HG02642 (cell line): Measurements from ENCODE around the gene STX5.
"Not testable (repeated sequence)": the region's sequence is repeated elsewhere in the genome, so short reads cannot be mapped to it uniquely, and the experiment has no call there.

ENCODE experiments used
- ATAC-seq: cut with Tn5 transposase; IDR thresholded peaks from one replicate; pipeline ENCODE4 v1.9.1; 2021; ENCODE audit warnings: mild to moderate bottlenecking; ENCODE audit not compliant: unreplicated experiment, poor library complexity

Gene STX5

DNA sequence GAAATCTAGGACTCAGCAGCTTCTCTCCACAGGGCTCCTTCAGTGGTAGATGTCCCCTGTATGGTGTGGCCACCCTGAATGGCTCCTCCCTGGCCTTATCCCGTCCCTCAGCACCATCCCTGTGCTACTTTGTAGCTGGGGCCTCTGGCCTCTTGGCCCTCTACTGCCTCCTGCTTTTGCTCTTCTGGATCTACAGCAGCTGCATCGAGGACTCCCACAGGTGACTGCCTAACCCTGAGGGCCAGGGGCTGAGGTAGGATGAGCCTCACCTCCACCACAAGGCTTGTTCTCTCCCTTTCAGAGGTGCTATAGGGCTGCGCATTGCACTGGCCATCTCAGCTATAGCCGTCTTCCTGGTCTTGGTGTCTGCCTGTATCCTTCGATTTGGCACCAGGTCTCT, 42.9 kb downstream of the STX5 start:
- ATAC-seq, result no peak

- peak; percentile 72 for ATAC-seq
Observed at GRCh38 chr11:62787005-62787759, 44.7 kb downstream of the STX5 start, which contains the start of gene TMEM179B. TMEM179B (plus strand) TSS chr11:62787402; CDS start chr11:62787432, 30 bp downstream.

- peak; percentile 67 for ATAC-seq
Observed at GRCh38 chr11:62786318-62787004, 45.4 kb downstream of the STX5 start.

DNA sequence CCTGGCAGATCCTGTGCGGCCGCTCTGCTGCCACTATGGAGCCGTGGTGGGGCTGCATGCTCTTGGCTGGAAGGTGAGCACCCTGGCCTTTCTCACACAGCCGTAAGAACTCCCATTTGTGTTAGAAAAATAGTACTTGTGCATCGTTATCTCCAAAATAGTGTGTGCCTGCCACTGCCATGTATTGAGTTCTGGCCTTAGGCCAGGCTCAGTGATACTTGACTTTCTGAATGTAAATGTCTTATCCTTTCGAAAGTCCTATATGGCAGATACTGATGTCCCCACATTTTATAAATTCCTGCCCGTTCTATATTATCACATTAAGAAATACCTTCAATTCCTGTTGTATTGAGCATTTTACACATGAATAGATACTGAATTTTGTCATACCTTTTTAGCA, 49.1 kb downstream of the STX5 start:
- no peak for ATAC-seq

GRCh38 chr11:62778441-62778840, 53.4 kb downstream of the STX5 start:
- ATAC-seq, result no peak

DNA sequence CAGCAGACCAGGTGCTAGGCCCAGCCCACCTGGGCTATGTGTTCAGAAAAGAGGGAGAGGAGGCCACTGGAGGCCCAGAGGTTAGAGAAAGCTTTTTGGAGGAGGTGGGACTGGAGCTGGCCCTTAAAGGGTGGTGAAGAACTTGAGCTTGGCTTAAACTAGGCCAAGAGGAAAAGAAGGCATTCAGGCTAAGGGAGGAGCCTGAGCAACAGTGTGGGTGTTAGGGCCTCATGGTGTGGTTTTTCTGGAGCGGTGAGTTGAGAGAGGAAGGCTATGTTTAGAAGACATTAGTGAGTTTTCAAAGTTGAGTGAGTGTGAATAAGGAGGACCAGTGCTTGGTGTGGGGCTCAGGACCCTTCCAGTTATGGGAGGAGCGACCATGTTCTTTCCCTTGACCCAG, 54.5 kb downstream of the STX5 start:
- ATAC-seq, result no peak

DNA sequence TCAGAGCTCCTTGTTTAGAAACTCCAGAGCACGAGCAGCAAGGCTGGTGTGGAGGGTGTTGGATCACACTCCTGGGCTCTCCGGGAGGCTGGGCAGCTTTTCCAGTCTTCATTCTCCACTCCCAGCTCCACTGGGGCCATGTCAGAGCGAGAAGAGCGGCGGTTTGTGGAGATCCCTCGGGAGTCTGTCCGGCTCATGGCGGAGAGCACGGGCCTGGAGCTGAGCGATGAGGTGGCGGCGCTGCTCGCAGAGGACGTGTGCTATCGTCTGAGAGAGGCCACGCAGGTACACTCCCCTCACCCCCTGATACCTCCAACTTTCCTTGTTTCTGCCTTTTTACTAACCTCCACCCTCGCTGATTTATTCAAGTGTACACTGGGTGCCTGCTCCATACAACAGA, 56.2 kb downstream of the STX5 start:
- no peak for ATAC-seq

GRCh38 chr11:62774407-62774806, 57.4 kb downstream of the STX5 start:
- no peak for ATAC-seq

DNA sequence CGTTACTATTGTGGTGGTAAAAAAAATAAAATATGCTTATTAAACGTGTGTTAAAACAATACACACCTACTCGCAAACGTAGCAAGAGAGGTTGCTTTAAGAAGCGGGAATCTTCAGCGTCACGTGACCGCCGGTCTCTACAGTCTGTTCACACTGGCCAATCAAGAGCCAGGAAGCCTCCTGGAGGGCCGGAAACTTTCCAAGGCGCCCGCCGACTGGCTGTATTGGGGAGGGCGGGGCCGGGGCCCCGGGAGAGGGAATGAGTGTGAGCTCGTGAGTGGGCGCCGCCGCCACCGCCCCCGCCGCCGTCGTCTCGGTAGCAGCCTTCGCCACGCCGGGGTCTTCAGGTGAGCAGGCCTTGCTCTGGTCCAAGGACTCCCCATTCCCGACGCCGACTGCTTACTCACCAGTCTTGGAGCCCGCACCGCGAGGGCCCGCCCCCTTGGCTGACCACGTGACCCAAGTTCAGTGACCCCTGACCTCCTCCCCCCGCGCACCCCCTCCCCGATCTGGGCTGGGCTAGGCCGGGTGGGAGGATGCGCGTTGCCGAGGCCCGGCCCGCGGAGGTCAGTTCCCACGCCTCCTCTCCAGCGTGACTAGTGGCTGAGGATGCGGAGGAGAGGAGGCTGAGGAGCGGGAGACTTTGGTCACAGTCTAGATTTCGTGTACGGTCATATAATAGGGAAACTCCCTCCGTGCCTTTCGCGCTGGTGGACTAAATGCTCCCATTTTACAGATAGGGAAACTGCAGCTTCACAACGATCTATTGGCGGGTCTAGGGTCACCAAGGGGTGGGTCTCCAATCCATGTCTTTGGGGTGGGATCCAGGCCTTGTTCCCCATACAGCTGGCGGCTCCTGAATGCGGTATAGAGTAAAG, 60.5 kb downstream of the STX5 start, which contains the start of gene TAF6L:
TAF6L (plus strand) TSS at position 253 of the 878 bp plus-strand sequence. CDS start 4,388 bp downstream, outside the sequence.
- ATAC-seq, result peak; percentile 87

DNA sequence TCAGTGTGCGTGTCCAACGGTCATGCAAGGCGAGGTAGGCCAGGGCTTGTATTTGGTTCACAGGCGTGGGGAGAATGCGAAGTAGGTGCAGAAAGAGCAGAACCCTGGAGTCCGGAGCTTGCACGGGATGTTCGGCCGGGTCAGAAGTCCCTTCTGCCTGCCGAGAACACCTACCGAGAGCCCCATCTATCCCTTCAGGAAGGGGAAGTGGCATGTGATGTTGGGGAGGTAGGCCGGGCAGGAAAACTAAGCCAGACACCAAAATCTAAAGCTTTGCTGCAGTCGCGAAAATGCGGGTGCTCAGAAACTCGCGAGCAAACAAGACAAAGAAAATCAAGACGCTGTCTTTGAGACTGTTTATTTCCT, 61.1 kb downstream of the STX5 start:
- ATAC-seq, result peak; percentile 9

DNA sequence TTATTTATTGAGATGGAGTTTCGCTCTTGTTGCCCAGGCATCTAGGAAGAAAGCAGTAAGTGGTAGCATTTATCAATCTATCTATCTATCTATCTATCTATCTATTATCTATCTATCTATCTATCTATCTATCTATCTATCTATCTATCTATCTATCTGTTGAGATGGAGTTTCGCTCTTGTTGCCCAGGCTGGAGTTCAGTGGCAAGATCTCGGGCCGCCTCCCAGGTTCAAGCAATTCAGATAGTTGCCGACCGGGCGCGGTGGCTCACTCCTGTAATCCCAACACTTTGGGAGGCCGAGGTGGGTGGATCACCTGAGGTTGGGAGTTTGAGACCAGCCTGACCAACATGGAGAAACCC, 71.0 kb downstream of the STX5 start:
- ATAC-seq, result not testable (repeated sequence)

GRCh38 chr11:62757846-62758788, 73.7 kb downstream of the STX5 start:
- no peak for ATAC-seq
